ENCODE results near the gene NUDT14. TPM values are rescaled to one million over a fixed set of nuclear protein-coding genes. Genes with fewer than 3 reads are reported as not detected.

NUDT14 gene
- polyA plus RNA-seq, 1 donor from 2014 or later = 55.0 TPM

DNA sequence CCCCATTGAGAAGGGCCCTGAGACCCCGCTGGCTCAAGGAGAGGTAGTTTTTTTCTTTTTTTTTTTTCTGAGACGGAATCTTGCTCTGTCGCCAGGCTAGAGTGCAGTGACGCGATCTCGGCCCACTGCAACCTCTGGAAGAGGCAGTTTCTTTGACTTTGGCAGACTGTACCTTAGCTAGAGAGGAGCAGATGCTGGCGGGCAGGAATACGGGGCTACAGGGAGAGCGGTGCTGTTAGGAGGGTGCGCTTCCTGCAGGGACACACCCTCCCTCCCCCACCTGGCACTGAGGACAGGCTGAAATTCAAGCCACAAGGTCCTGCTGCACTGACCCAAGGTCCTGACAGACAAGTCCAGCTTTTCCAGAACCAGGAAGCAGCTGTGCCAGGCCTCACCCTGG lies 32.2 kb upstream of the NUDT14 start:
- Histone ChIP-seq H3K4me2 (ENCODE audit: low read length) (no peak overlapping the region), H3K27me3 (ENCODE audit: insufficient read depth, low read depth, low read length) (no peaks in the 10 kb centered on the region), H3K9ac (ENCODE audit: low read length) (no peak overlapping the region), H3K9me2 (ENCODE audit: insufficient read depth, low read length) (no peaks in the 10 kb centered on the region), H3K27ac (ENCODE audit: low read length) (no peak overlapping the region), H3K9me3 (ENCODE audit: low read length) (no peaks in the 10 kb centered on the region), H3F3A (ENCODE audit: insufficient read depth, low read length, poor library complexity, severe bottlenecking) (no peaks in the 10 kb centered on the region), H3K36me3 (ENCODE audit: insufficient read depth, low read length) (no peaks in the 10 kb centered on the region), H4K20me1 (ENCODE audit: insufficient read depth) (no peaks in the 10 kb centered on the region), H3K4me3 (ENCODE audit: low read length) (no peak overlapping the region), H2AFZ (ENCODE audit: low read depth, low read length) (no peak overlapping the region), H3K79me2 (replicated peaks; ENCODE audit: insufficient read depth, low read length) (no peaks in the 10 kb centered on the region)
- TF ChIP-seq RAD21 (conservative IDR thresholded peaks at IDR 0.05) = no peak
- TF ChIP-seq, protein P1, sequence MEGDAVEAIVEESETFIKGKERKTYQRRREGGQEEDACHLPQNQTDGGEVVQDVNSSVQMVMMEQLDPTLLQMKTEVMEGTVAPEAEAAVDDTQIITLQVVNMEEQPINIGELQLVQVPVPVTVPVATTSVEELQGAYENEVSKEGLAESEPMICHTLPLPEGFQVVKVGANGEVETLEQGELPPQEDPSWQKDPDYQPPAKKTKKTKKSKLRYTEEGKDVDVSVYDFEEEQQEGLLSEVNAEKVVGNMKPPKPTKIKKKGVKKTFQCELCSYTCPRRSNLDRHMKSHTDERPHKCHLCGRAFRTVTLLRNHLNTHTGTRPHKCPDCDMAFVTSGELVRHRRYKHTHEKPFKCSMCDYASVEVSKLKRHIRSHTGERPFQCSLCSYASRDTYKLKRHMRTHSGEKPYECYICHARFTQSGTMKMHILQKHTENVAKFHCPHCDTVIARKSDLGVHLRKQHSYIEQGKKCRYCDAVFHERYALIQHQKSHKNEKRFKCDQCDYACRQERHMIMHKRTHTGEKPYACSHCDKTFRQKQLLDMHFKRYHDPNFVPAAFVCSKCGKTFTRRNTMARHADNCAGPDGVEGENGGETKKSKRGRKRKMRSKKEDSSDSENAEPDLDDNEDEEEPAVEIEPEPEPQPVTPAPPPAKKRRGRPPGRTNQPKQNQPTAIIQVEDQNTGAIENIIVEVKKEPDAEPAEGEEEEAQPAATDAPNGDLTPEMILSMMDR (IDR thresholded peaks at IDR 0.05; ENCODE audit: poor library complexity, severe bottlenecking) = no peak
- TF ChIP-seq TAF1 (IDR thresholded peaks at IDR 0.05; ENCODE audit: low read depth) = no peak
- TF ChIP-seq EP300 (conservative IDR thresholded peaks at IDR 0.05; ENCODE audit: poor library complexity, severe bottlenecking) = no peak
- TF ChIP-seq EZH2 (IDR thresholded peaks at IDR 0.05; ENCODE audit: borderline replicate concordance, insufficient read depth, low read length, poor library complexity, severe bottlenecking) = no peak
- TF ChIP-seq MXI1 (conservative IDR thresholded peaks at IDR 0.05; ENCODE audit: poor library complexity, severe bottlenecking) = no peak
- TF ChIP-seq SMC3 (conservative IDR thresholded peaks at IDR 0.05; ENCODE audit: poor library complexity) = no peak
- TF ChIP-seq POLR2AphosphoS5 (IDR thresholded peaks at IDR 0.05) = no peak
- TF ChIP-seq, protein P2, sequence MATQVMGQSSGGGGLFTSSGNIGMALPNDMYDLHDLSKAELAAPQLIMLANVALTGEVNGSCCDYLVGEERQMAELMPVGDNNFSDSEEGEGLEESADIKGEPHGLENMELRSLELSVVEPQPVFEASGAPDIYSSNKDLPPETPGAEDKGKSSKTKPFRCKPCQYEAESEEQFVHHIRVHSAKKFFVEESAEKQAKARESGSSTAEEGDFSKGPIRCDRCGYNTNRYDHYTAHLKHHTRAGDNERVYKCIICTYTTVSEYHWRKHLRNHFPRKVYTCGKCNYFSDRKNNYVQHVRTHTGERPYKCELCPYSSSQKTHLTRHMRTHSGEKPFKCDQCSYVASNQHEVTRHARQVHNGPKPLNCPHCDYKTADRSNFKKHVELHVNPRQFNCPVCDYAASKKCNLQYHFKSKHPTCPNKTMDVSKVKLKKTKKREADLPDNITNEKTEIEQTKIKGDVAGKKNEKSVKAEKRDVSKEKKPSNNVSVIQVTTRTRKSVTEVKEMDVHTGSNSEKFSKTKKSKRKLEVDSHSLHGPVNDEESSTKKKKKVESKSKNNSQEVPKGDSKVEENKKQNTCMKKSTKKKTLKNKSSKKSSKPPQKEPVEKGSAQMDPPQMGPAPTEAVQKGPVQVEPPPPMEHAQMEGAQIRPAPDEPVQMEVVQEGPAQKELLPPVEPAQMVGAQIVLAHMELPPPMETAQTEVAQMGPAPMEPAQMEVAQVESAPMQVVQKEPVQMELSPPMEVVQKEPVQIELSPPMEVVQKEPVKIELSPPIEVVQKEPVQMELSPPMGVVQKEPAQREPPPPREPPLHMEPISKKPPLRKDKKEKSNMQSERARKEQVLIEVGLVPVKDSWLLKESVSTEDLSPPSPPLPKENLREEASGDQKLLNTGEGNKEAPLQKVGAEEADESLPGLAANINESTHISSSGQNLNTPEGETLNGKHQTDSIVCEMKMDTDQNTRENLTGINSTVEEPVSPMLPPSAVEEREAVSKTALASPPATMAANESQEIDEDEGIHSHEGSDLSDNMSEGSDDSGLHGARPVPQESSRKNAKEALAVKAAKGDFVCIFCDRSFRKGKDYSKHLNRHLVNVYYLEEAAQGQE (IDR thresholded peaks at IDR 0.05; ENCODE audit: borderline replicate concordance) = no peak

DNA sequence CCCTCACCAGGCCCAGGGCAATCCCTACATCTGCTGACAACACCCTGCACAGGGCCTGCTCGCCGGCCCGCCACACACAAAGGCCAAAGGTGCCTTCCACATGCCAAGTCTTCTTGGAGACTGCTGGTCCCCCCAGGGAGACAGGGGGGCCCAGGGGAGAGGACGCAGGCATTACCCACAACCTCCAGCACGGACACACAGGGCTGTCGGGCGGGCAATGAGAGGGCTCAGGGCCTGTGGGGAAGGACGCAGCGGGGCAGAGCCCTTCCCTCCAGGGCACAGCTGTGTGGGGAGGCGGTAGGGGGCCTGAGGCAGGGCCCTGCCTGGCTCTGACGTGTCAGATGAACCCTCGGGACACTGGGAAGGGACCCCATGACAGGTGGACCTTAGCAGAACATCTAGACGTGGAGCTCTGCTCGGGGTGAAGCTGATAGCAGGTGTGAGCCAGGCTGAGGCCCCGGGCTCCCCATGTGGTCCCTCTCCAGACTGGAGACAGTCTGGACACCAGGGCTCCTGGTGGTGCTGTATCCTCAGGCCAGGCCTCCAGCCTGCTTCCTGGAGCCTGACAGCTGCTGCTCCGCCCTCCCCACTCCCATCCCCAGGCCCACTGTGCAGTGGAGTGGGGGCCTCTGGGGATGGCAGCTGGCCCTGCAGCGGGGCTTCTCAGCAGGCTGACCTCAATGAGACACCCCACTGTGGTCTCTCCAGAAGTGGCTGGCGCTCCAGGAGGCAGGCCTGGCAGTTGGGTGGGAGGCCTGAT lies 31.6 kb upstream of the NUDT14 start:
- no peak overlapping the region for H2AFZ ChIP-seq (ENCODE audit: low read depth, low read length)
- H3F3A ChIP-seq (ENCODE audit: insufficient read depth, low read length, poor library complexity, severe bottlenecking) = no peaks in the 10 kb centered on the region
- no peak overlapping the region for H3K9ac ChIP-seq (ENCODE audit: low read length)
- no peak overlapping the region for H3K27ac ChIP-seq (ENCODE audit: low read length)
- TF ChIP-seq SMC3 (conservative IDR thresholded peaks at IDR 0.05; ENCODE audit: poor library complexity) = no peak
- TF ChIP-seq, protein P2 (IDR thresholded peaks at IDR 0.05; ENCODE audit: borderline replicate concordance) = no peak
- no peak for TF ChIP-seq EZH2 (IDR thresholded peaks at IDR 0.05; ENCODE audit: borderline replicate concordance, insufficient read depth, low read length, poor library complexity, severe bottlenecking)
- no peak for TF ChIP-seq TAF1 (IDR thresholded peaks at IDR 0.05; ENCODE audit: low read depth)
- TF ChIP-seq EP300 (conservative IDR thresholded peaks at IDR 0.05; ENCODE audit: poor library complexity, severe bottlenecking) = no peak
- no peak for TF ChIP-seq POLR2AphosphoS5 (IDR thresholded peaks at IDR 0.05)
- TF ChIP-seq, protein P1 (IDR thresholded peaks at IDR 0.05; ENCODE audit: poor library complexity, severe bottlenecking) = no peak
- TF ChIP-seq RAD21 (conservative IDR thresholded peaks at IDR 0.05) = no peak
- no peak for TF ChIP-seq MXI1 (conservative IDR thresholded peaks at IDR 0.05; ENCODE audit: poor library complexity, severe bottlenecking)
- H3K79me2 ChIP-seq (replicated peaks; ENCODE audit: insufficient read depth, low read length) = no peaks in the 10 kb centered on the region
- no peaks in the 10 kb centered on the region for H3K36me3 ChIP-seq (ENCODE audit: insufficient read depth, low read length)
- no peak overlapping the region for H3K4me2 ChIP-seq (ENCODE audit: low read length)
- H3K9me3 ChIP-seq (ENCODE audit: low read length) = no peaks in the 10 kb centered on the region
- no peaks in the 10 kb centered on the region for H3K27me3 ChIP-seq (ENCODE audit: insufficient read depth, low read depth, low read length)
- H4K20me1 ChIP-seq (ENCODE audit: insufficient read depth) = no peaks in the 10 kb centered on the region
- H3K9me2 ChIP-seq (ENCODE audit: insufficient read depth, low read length) = no peaks in the 10 kb centered on the region
- H3K4me3 ChIP-seq (ENCODE audit: low read length) = no peak overlapping the region

All from neural cell (in vitro differentiated cells).